GM12878 (cell line): ENCODE data around the gene KPTN. TPM values are rescaled to one million over a fixed set of nuclear protein-coding genes. Genes with fewer than 3 reads are reported as not detected.

Source experiments
- ATAC-seq: fragments of 200-7000 bp; cut with Tn5 transposase; 3 replicates; pipeline ENCODE4 v1.9.1; 2020; ENCODE audit warnings: mild to moderate bottlenecking, moderate library complexity
- BruUV-seq: library from RNA; stranded (reverse); fragments of 400-500 nt; replicated peaks from 2 replicates; lab custom pipeline; 2021; lab: Mats Ljungman, UMichigan
- CTCF ChIA-PET: fragments of 300-600 bp; sonication (Branson Sonifier 250); formaldehyde crosslinking; extraction: SDS; loops from one replicate; lab custom pipeline; 2021; ENCODE audit warnings: inconsistent platforms; lab: Yijun Ruan, JAX
- POLR2A ChIA-PET: fragments of 350-600 bp; formaldehyde crosslinking; extraction: SDS; loops from one replicate; lab custom pipeline; 2021; ENCODE audit warnings: inconsistent platforms; lab: Charles Lee
- RAD21 ChIA-PET: fragments of 300-600 bp; sonication (Branson Sonifier 250); formaldehyde crosslinking; loops from one replicate; lab custom pipeline; 2023; ENCODE audit warnings: antibody characterized with exemption; ENCODE audit not compliant: unreplicated experiment; lab: Charles Lee
- SMC1A ChIA-PET: fragments of 300-600 bp; sonication (Branson Sonifier 250); formaldehyde crosslinking; loops from one replicate; lab custom pipeline; 2023; ENCODE audit not compliant: unreplicated experiment, uncharacterized antibody; lab: Charles Lee
- DNase-seq: peaks from one replicate; pipeline ENCODE4 v3.0.0-alpha.2; 2011; ENCODE audit warnings: low read depth, low spot score
- FAIRE-seq: peaks from 3 replicates; lab custom pipeline; 2011; peaks lifted over from hg19 to GRCh38; lab: Jason Lieb, UNC
- H2AFZ ChIP-seq: 2 replicates; pipeline ENCODE4 v1.6.0; 2011; ENCODE audit warnings: low read depth, low read length, control low read depth; ENCODE audit not compliant: control insufficient read depth
- H3K27ac ChIP-seq: 2 replicates; pipeline ENCODE4 v1.5.1; 2011; ENCODE audit warnings: control low read depth; ENCODE audit not compliant: control insufficient read depth, insufficient read depth
- H3K27me3 ChIP-seq, 2 experiments: replicated peaks in 1 of 2; 2 replicates each; pipeline versions ENCODE4 v1.6.0 to v1.6.1; 2011; ENCODE audit warnings: low read length in 1 of 2; ENCODE audit not compliant: control insufficient read depth in 2 of 2, insufficient read depth in 2 of 2
- H3K36me3 ChIP-seq, 2 experiments: 2 replicates each; pipeline ENCODE4 v1.5.1; 2011; ENCODE audit warnings: low read length in 1 of 2; ENCODE audit not compliant: control insufficient read depth in 2 of 2, insufficient read depth in 2 of 2
- H3K4me1 ChIP-seq: 2 replicates; pipeline ENCODE4 v1.6.1; 2011; ENCODE audit warnings: mild to moderate bottlenecking, low read length, moderate library complexity, mixed read lengths; ENCODE audit not compliant: control insufficient read depth, insufficient read depth
- H3K4me2 ChIP-seq: 2 replicates; pipeline ENCODE4 v1.6.0; 2011; ENCODE audit warnings: control low read depth; ENCODE audit not compliant: control insufficient read depth, insufficient read depth
- H3K4me3 ChIP-seq: fragments of 200-600 bp; sonication (generic); 2 replicates; pipeline ENCODE4 v1.5.1; 2016
- H3K79me2 ChIP-seq: 2 replicates; pipeline ENCODE4 v1.6.0; 2011; ENCODE audit warnings: low read length; ENCODE audit not compliant: control insufficient read depth, insufficient read depth
- H3K9ac ChIP-seq: 2 replicates; pipeline ENCODE4 v1.8.0; 2011; ENCODE audit warnings: low read length, control low read depth, mixed read lengths; ENCODE audit not compliant: control insufficient read depth, insufficient read depth
- H3K9me3 ChIP-seq: replicated peaks from 3 replicates; pipeline ENCODE4 v1.5.1; 2011; ENCODE audit warnings: mild to moderate bottlenecking, low read length; ENCODE audit not compliant: control insufficient read depth, insufficient read depth
- H4K20me1 ChIP-seq: 2 replicates; pipeline ENCODE4 v1.6.0; 2011; ENCODE audit not compliant: control insufficient read depth, insufficient read depth
- CEBPB ChIP-seq, 2 experiments: fragments of 150-350 bp in 1 of 2; IDR thresholded peaks; 2 replicates each; pipeline ENCODE4 v1.6.1; 2012 to 2014; ENCODE audit warnings: low read depth in 2 of 2, low read length in 2 of 2, borderline replicate concordance in 1 of 2, inconsistent platforms in 1 of 2
- EZH2 ChIP-seq: IDR thresholded peaks from 2 replicates; pipeline ENCODE4 v1.6.1; 2012; ENCODE audit warnings: low read depth, mild to moderate bottlenecking, control low read depth, inconsistent platforms, low read length, borderline replicate concordance; ENCODE audit not compliant: control insufficient read depth
- MXI1 ChIP-seq: fragments of 150-350 bp; IDR thresholded peaks from 2 replicates; pipeline ENCODE4 v1.6.1; 2011; ENCODE audit warnings: low read depth, mild to moderate bottlenecking, inconsistent platforms, low read length, improper control_type of control experiment
- POLR2A ChIP-seq: IDR thresholded peaks from 2 replicates; pipeline ENCODE4 v1.6.1; 2011; ENCODE audit warnings: low read depth, mild to moderate bottlenecking, low read length
- POLR2AphosphoS5 ChIP-seq: IDR thresholded peaks from 2 replicates; pipeline ENCODE4 v1.6.1; 2011; ENCODE audit warnings: mild to moderate bottlenecking, low read length, inconsistent platforms
- SREBF1 ChIP-seq: IDR thresholded peaks from 2 replicates; pipeline ENCODE4 v1.6.1; 2012; ENCODE audit warnings: mild to moderate bottlenecking, low read length
- STAT1 ChIP-seq: fragments of 450-650 bp; conservative IDR thresholded peaks from 2 replicates; pipeline ENCODE4 v1.6.1; 2014; ENCODE audit warnings: antibody characterized with exemption, mild to moderate bottlenecking
- WGBS: methylation state at CpG from one replicate; pipeline ENCODE4 v1.1.6; 2016; ENCODE audit warnings: low lambda C conversion rate; ENCODE audit not compliant: insufficient replicate concordance, insufficient coverage; ENCODE audit errors: missing lambda C conversion rate; 5-methylcytosine and 5-hydroxymethylcytosine counted together
- in situ Hi-C: fragments of 300-500 bp; cut with MboI; formaldehyde crosslinking; loops from 9 replicates; pipeline ENCODE4 v1.14.3; 2018; ENCODE audit warnings: mixed read lengths
- intact Hi-C: fragments of 100-400 bp; cut with micrococcal nuclease; formaldehyde crosslinking; loops from one replicate; pipeline ENCODE4 v1.14.2; 2022; ENCODE audit not compliant: unreplicated experiment
- polyA plus RNA-seq, 11 experiments: library from polyadenylated mRNA; depleted of rRNA in 4 of 11; unstranded in 6 of 11; stranded (reverse) in 5 of 11; fragments of >200 nt; fragmentation: Nextera tagmentation in 4 of 11; fragmentation: Illumina TruSeq in 1 of 11; extraction: Ambion mirVana in 4 of 11; extraction: Trizol in 1 of 11; gene quantifications; 1 replicate in 1 of 11; 2 replicates in 10 of 11; pipeline versions ENCODE4 v1.2.1 to v1.2.3, GENCODE V29; 2011 to 2016; ENCODE audit warnings: inconsistent platforms in 2 of 11, missing spikeins in 2 of 11, low read depth in 1 of 11
- total RNA-seq, 4 experiments: library from RNA; depleted of rRNA in 3 of 4; stranded (reverse); fragments of >200 nt in 3 of 4; fragmentation: Illumina TruSeq in 1 of 4; extraction: Trizol in 1 of 4; gene quantifications; 2 replicates each; pipeline versions ENCODE4 v1.2.1 to v1.2.3, GENCODE V29; 2013 to 2021
- TF ChIP-seq, protein P1 (sequence below): fragments of 450-650 bp; IDR thresholded peaks from 2 replicates; pipeline ENCODE4 v1.6.1; 2017; ENCODE audit warnings: mild to moderate bottlenecking, moderate library complexity

Gene KPTN
- total and polyA plus RNA-seq, 10 of the 15 experiments (the other 5 are each of a cell fraction or from before 2014, with no cell fraction given) = 0.60 to 10.1 (median 6.0) TPM

DNA sequence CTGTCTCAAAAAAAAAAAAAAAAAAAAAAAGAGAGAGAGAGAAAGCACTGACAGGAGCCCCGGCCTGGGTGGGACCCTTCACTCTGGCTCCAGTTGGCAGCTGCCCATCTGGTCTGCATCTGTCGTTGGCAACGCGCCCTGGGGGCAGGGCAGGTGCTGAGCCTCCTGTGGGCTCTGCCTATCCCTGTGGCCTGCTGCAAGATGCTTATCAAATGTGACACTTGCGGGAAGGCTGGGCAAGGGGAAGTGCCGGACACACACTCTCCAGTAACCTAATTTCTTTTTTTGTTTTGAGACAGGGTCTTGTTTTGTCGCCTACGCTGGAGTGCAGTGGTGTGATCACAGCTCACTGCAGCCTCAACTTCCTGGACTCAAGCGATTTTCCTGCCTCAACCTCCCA is 10.7 kb upstream of the KPTN start:
- SMC1A ChIA-PET = no interaction called here
- H3K79me2 ChIP-seq = no peaks in the 10 kb centered on the region; the same call in 1 of the 2 replicates
- H3K9ac ChIP-seq = no peak overlapping the region
- CTCF ChIA-PET = interaction anchor here (0.7 kb wide), 2 partner anchors 30 to 31 kb away, joined by 3 read pairs; no protein-coding TSS in a partner anchor
- no peak overlapping the region for H2AFZ ChIP-seq
- H3K4me2 ChIP-seq = no peak overlapping the region
- H3K36me3 ChIP-seq = peaks cover 16 to 34% of the 10 kb centered on the region in 2 experiments
- no peak overlapping the region for H3K27ac ChIP-seq
- no TSS peak for BruUV-seq
- H3K4me3 ChIP-seq = no peak overlapping the region
- POLR2A ChIA-PET = no interaction called here
- RAD21 ChIA-PET = no interaction called here
- no peaks in the 10 kb centered on the region for H3K27me3 ChIP-seq
- no peaks in the 10 kb centered on the region for H3K9me3 ChIP-seq
- WGBS = 87% methylated on average over 9 of the region's 9 CpGs
- FAIRE-seq (no peak), ATAC-seq (no peak), DNase-seq (no peak)
- intact Hi-C loops = no loop called here
- no peaks in the 10 kb centered on the region for H3K4me1 ChIP-seq
- TF ChIP-seq SREBF1 = no peak
- TF ChIP-seq CEBPB (IDR thresholded peaks at IDR 0.05; ENCODE audit: borderline replicate concordance in 1 of 2, low read depth in 2 of 2, low read length in 2 of 2) = no peak
- TF ChIP-seq, protein P1, sequence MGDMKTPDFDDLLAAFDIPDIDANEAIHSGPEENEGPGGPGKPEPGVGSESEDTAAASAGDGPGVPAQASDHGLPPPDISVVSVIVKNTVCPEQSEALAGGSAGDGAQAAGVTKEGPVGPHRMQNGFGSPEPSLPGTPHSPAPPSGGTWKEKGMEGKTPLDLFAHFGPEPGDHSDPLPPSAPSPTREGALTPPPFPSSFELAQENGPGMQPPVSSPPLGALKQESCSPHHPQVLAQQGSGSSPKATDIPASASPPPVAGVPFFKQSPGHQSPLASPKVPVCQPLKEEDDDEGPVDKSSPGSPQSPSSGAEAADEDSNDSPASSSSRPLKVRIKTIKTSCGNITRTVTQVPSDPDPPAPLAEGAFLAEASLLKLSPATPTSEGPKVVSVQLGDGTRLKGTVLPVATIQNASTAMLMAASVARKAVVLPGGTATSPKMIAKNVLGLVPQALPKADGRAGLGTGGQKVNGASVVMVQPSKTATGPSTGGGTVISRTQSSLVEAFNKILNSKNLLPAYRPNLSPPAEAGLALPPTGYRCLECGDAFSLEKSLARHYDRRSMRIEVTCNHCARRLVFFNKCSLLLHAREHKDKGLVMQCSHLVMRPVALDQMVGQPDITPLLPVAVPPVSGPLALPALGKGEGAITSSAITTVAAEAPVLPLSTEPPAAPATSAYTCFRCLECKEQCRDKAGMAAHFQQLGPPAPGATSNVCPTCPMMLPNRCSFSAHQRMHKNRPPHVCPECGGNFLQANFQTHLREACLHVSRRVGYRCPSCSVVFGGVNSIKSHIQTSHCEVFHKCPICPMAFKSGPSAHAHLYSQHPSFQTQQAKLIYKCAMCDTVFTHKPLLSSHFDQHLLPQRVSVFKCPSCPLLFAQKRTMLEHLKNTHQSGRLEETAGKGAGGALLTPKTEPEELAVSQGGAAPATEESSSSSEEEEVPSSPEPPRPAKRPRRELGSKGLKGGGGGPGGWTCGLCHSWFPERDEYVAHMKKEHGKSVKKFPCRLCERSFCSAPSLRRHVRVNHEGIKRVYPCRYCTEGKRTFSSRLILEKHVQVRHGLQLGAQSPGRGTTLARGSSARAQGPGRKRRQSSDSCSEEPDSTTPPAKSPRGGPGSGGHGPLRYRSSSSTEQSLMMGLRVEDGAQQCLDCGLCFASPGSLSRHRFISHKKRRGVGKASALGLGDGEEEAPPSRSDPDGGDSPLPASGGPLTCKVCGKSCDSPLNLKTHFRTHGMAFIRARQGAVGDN = no peak
- 0 out of 2 replicates have a peak, but pooled peaks have one; percentile 10 for TF ChIP-seq POLR2AphosphoS5
- TF ChIP-seq STAT1 = no peak
- TF ChIP-seq MXI1 = no peak
- 0 out of 2 replicates have a peak, but pooled peaks have one; percentile 28 for TF ChIP-seq POLR2A
- no peak for TF ChIP-seq EZH2
- in situ Hi-C loops = no loop called here
- H4K20me1 ChIP-seq = no peaks in the 10 kb centered on the region; the same call in 1 of the 2 replicates
